CD14-positive monocyte (primary cell): ENCODE data around the gene CCDC9B. TPM values are rescaled to one million over a fixed set of nuclear protein-coding genes. Genes with fewer than 3 reads are reported as not detected.

Experiments used
- DNase-seq, 3 donors: peaks; one replicate each; pipeline ENCODE4 v3.0.0-alpha.2; 2011 to 2022
- H2AFZ ChIP-seq: 2 replicates; pipeline ENCODE4 v1.6.0; 2012; ENCODE audit warnings: mild to moderate bottlenecking, low read depth, low read length, inconsistent platforms; ENCODE audit not compliant: insufficient read depth, poor library complexity, severe bottlenecking
- H3K27ac ChIP-seq, 2 donors: 1 replicate in 1 of 2; 2 replicates in 1 of 2; pipeline ENCODE4 v1.5.1; 2012 to 2013; ENCODE audit warnings: low read length in 2 of 2, control low read depth in 1 of 2, inconsistent platforms in 1 of 2, low read depth in 1 of 2, mild to moderate bottlenecking in 1 of 2
- H3K27me3 ChIP-seq, 2 donors: one replicate each; pipeline versions ENCODE4 v1.6.0 to v1.6.1; 2011 to 2013; ENCODE audit warnings: low read length in 2 of 2; ENCODE audit not compliant: control insufficient read depth in 2 of 2, insufficient read depth in 2 of 2
- H3K36me3 ChIP-seq, 2 donors: replicated peaks in 1 of 2; 1 replicate in 1 of 2; 2 replicates in 1 of 2; pipeline versions ENCODE4 v1.5.1 to v1.6.1; 2012 to 2013; ENCODE audit warnings: low read length in 2 of 2, control low read depth in 1 of 2, inconsistent platforms in 1 of 2, mild to moderate bottlenecking in 1 of 2; ENCODE audit not compliant: insufficient read depth in 2 of 2, control insufficient read depth in 1 of 2
- H3K4me1 ChIP-seq, 2 donors: 1 replicate in 1 of 2; 2 replicates in 1 of 2; pipeline versions ENCODE4 v1.5.1 to v1.6.1; 2012 to 2013; ENCODE audit warnings: low read length in 2 of 2, control low read depth in 1 of 2, inconsistent platforms in 1 of 2, mild to moderate bottlenecking in 1 of 2, moderate library complexity in 1 of 2; ENCODE audit not compliant: insufficient read depth in 2 of 2, control insufficient read depth in 1 of 2
- H3K4me2 ChIP-seq: replicated peaks from 2 replicates; pipeline ENCODE3; 2012; ENCODE audit warnings: low read length, moderate library complexity, mild to moderate bottlenecking; ENCODE audit not compliant: poor library complexity, severe bottlenecking; ENCODE audit errors: extremely low read depth
- H3K4me3 ChIP-seq, 3 experiments: fragments of 200-600 bp in 1 of 3; sonication (generic) in 1 of 3; replicated peaks in 1 of 3; 1 replicate in 2 of 3; 2 replicates in 1 of 3; pipeline ENCODE4 v1.5.1; 2011 to 2013; ENCODE audit warnings: low read length in 3 of 3, mild to moderate bottlenecking in 3 of 3, control low read depth in 2 of 3, low read depth in 2 of 3, inconsistent platforms in 1 of 3, moderate library complexity in 1 of 3
- H3K79me2 ChIP-seq: 2 replicates; pipeline ENCODE4 v1.6.0; 2012; ENCODE audit warnings: mild to moderate bottlenecking, control low read depth, inconsistent platforms, low read length, moderate library complexity; ENCODE audit not compliant: insufficient read depth
- H3K9ac ChIP-seq: 2 replicates; pipeline ENCODE4 v1.6.0; 2017; ENCODE audit warnings: low read length, mild to moderate bottlenecking; ENCODE audit not compliant: insufficient read depth, poor library complexity, severe bottlenecking
- H3K9me3 ChIP-seq, 2 donors: replicated peaks in 1 of 2; 1 replicate in 1 of 2; 2 replicates in 1 of 2; pipeline versions ENCODE4 v1.5.1 to v1.6.1; 2012 to 2013; ENCODE audit warnings: low read length in 2 of 2, control low read depth in 1 of 2; ENCODE audit not compliant: control insufficient read depth in 1 of 2, insufficient read depth in 1 of 2
- H4K20me1 ChIP-seq: 2 replicates; pipeline ENCODE4 v1.6.0; 2012; ENCODE audit warnings: mild to moderate bottlenecking, low read length, control low read depth, moderate library complexity; ENCODE audit not compliant: insufficient read depth
- H3K27ac Mint-ChIP-seq, 7 donors: one replicate each; pipeline ENCODE4 v1.8.0; 2020; ENCODE audit warnings: mild to moderate bottlenecking in 7 of 7, mixed read lengths in 7 of 7, moderate library complexity in 6 of 7, inconsistent platforms in 2 of 7
- H3K27me3 Mint-ChIP-seq, 3 donors: one replicate each; pipeline ENCODE4 v1.8.0; 2021 to 2022; ENCODE audit warnings: low read depth in 3 of 3, mild to moderate bottlenecking in 3 of 3, mixed read lengths in 3 of 3, moderate library complexity in 3 of 3, inconsistent platforms in 1 of 3
- H3K36me3 Mint-ChIP-seq, 2 donors: one replicate each; pipeline ENCODE4 v1.8.0; 2020; ENCODE audit warnings: mixed read lengths in 2 of 2, inconsistent platforms in 1 of 2, mild to moderate bottlenecking in 1 of 2
- H3K4me1 Mint-ChIP-seq: one replicate; pipeline ENCODE4 v1.8.0; 2020; ENCODE audit warnings: mild to moderate bottlenecking, mixed read lengths
- H3K4me3 Mint-ChIP-seq, 2 donors: one replicate each; pipeline ENCODE4 v1.8.0; 2020; ENCODE audit warnings: mild to moderate bottlenecking in 2 of 2, mixed read lengths in 2 of 2, moderate library complexity in 1 of 2
- H3K9me3 Mint-ChIP-seq, 7 donors: one replicate each; pipeline ENCODE4 v1.8.0; 2020 to 2022; ENCODE audit warnings: mixed read lengths in 7 of 7, mild to moderate bottlenecking in 6 of 7, moderate library complexity in 6 of 7, inconsistent platforms in 2 of 7
- CTCF ChIP-seq: fragments of 200-600 bp; IDR thresholded peaks from one replicate; pipeline ENCODE4 v1.8.0; 2022; ENCODE audit warnings: antibody characterized with exemption, mild to moderate bottlenecking
- WGBS: methylation state at CpG from one replicate; pipeline ENCODE4 v1.1.5; 2013; ENCODE audit warnings: missing lambda C conversion rate; ENCODE audit not compliant: insufficient coverage; 5-methylcytosine and 5-hydroxymethylcytosine counted together
- intact Hi-C, 2 donors: fragments of 100-400 bp; cut with micrococcal nuclease; formaldehyde crosslinking; loops; one replicate each; pipeline versions ENCODE4 v1.15.0 to v1.15.1; 2023
- polyA plus RNA-seq, 3 donors: library from polyadenylated mRNA; depleted of rRNA in 1 of 3; unstranded in 2 of 3; stranded (reverse) in 1 of 3; fragments of 300-500 nt in 2 of 3; fragments of >200 nt in 1 of 3; fragmentation: Illumina TruSeq in 2 of 3; gene quantifications; 1 replicate in 2 of 3; 2 replicates in 1 of 3; pipeline ENCODE4 v1.2.3, GENCODE V29; 2012 to 2021

Gene CCDC9B
- polyA plus RNA-seq, 3 donors = 0.13 to 2.2 (median 0.39) TPM

GRCh38 chr15:40380636-40381035 lies 39.9 kb upstream of the CCDC9B start:
- no peak for DNase-seq
- Histone ChIP-seq H3K36me3 (no peaks in the 10 kb centered on the region), H3K4me1 (peaks cover 34 to 42% of the 10 kb centered on the region in 2 donors), H4K20me1 (no peaks in the 10 kb centered on the region), H2AFZ (no peak overlapping the region), H3K27ac (no peak overlapping the region), H3K4me3 (no peak overlapping the region), H3K27me3 (no peaks in the 10 kb centered on the region), H3K4me2 (no peak overlapping the region), H3K9ac (no peak overlapping the region), H3K79me2 (peaks cover 30% of the 10 kb centered on the region), H3K9me3 (no peaks in the 10 kb centered on the region)
- no peak overlapping the region for H3K4me3 Mint-ChIP-seq
- peaks cover 0 to 4% (median 3%) of the 10 kb centered on the region in 7 donors for H3K9me3 Mint-ChIP-seq
- TF ChIP-seq CTCF = no peak
- H3K27ac Mint-ChIP-seq = no peak overlapping the region
- 97% methylated on average over 8 of the region's 10 CpGs for WGBS
- peaks cover 44% of the 10 kb centered on the region for H3K4me1 Mint-ChIP-seq
- intact Hi-C loops = no loop called here
- peaks cover 0 to 2% of the 10 kb centered on the region in 2 donors for H3K36me3 Mint-ChIP-seq
- H3K27me3 Mint-ChIP-seq = peaks cover 0 to 3% (median 2%) of the 10 kb centered on the region in 3 donors

GRCh38 chr15:40379853-40380252 lies 39.1 kb upstream of the CCDC9B start:
- Histone ChIP-seq H3K79me2 (peaks cover 22% of the 10 kb centered on the region), H4K20me1 (no peaks in the 10 kb centered on the region), H3K27me3 (no peaks in the 10 kb centered on the region), H3K36me3 (no peaks in the 10 kb centered on the region), H2AFZ (no peak overlapping the region), H3K4me2 (peak overlapping the region; percentile 5), H3K27ac (no peak overlapping the region), H3K9ac (no peak overlapping the region), H3K9me3 (no peaks in the 10 kb centered on the region), H3K4me1 (peaks cover 34 to 42% of the 10 kb centered on the region in 2 donors), H3K4me3 (no peak overlapping the region)
- Mint-ChIP-seq H3K4me1 (peaks cover 38% of the 10 kb centered on the region), H3K9me3 (peaks cover 0 to 4% (median 3%) of the 10 kb centered on the region in 7 donors), H3K4me3 (peak overlapping the region in 1 of 2 donors; percentile 61), H3K27me3 (peaks cover 0 to 3% (median 2%) of the 10 kb centered on the region in 3 donors), H3K27ac (peak overlapping the region in 5 of 7 donors; percentile 6 to 66 (median 22)), H3K36me3 (no peaks in the 10 kb centered on the region)
- WGBS = 0% methylated on average over 4 of the region's 4 CpGs
- DNase-seq = peak; percentile 28 to 50 (median 34)
- no peak for TF ChIP-seq CTCF
- intact Hi-C loops = no loop called here
